D721Med (cell line): ENCODE measurements around the gene BRI3BP.

Experiments used
- DNase-seq: peaks from one replicate; pipeline ENCODE4 v3.0.0; 2011; ENCODE audit warnings: low spot score; ENCODE audit not compliant: insufficient read length
- FAIRE-seq: peaks from 2 replicates; lab custom pipeline; 2011; peaks lifted over from hg19 to GRCh38; lab: Jason Lieb, UNC
- TF ChIP-seq, protein P1 (sequence below): IDR thresholded peaks from 2 replicates; pipeline ENCODE4 v1.5.1; 2012; ENCODE audit warnings: mild to moderate bottlenecking, control low read depth; ENCODE audit not compliant: insufficient read depth; ENCODE audit errors: missing control alignments

Gene BRI3BP

DNA sequence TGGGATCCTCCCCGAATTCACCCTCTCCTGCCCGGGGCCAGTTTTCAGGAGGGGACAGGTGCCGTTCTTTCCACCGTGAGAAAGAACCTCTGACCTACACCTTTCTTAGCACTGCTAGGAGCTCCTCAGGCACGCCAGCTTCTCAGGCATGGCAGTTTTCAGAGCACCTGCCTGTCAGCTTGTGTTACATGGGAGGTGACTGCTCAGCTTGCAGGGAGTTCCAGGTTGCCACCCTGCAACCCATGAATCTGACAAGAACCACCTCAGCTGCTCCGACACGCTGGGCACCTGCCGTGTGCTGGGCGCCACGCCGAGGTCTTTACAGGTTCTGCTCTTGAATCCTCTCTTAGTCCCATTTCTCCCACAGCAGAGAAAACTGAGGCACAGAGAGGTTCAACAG is 12.9 kb downstream of the BRI3BP start:
- FAIRE-seq (no peak), DNase-seq (no peak)
- TF ChIP-seq, protein P1, sequence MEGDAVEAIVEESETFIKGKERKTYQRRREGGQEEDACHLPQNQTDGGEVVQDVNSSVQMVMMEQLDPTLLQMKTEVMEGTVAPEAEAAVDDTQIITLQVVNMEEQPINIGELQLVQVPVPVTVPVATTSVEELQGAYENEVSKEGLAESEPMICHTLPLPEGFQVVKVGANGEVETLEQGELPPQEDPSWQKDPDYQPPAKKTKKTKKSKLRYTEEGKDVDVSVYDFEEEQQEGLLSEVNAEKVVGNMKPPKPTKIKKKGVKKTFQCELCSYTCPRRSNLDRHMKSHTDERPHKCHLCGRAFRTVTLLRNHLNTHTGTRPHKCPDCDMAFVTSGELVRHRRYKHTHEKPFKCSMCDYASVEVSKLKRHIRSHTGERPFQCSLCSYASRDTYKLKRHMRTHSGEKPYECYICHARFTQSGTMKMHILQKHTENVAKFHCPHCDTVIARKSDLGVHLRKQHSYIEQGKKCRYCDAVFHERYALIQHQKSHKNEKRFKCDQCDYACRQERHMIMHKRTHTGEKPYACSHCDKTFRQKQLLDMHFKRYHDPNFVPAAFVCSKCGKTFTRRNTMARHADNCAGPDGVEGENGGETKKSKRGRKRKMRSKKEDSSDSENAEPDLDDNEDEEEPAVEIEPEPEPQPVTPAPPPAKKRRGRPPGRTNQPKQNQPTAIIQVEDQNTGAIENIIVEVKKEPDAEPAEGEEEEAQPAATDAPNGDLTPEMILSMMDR, result no peak

DNA sequence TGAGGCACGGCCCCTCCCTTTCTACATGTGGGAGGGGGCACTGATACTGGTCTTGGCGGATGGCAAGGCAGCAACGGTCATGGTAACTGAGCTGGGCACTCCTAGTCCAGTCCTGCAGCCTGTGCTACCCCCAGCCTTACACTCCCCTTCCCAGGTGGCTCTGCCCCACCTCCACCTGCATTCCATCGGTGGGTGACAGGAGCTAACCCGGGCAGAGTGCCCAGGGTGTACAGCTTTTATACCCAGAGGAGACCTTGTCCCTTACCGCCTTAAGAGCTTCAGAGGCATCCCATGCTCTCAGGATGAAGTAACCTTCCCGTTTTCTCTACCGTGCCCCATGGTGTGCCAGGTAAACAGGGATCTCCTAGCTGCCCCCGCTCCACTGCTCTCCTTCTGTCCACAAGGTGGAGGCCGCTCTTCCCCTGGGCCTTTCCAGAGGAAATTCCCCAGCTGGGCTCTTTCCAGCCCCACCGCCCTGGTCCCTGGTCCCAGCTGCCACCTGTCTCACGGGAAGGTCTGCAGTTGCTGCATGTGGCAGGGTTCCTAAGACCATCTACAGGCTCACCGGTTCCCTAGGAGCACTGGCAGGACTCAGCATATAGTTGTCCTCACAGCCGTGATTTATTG is 20.5 kb downstream of the BRI3BP start:
- DNase-seq (no peak), FAIRE-seq (no peak)
- TF ChIP-seq, protein P1, result no peak

DNA sequence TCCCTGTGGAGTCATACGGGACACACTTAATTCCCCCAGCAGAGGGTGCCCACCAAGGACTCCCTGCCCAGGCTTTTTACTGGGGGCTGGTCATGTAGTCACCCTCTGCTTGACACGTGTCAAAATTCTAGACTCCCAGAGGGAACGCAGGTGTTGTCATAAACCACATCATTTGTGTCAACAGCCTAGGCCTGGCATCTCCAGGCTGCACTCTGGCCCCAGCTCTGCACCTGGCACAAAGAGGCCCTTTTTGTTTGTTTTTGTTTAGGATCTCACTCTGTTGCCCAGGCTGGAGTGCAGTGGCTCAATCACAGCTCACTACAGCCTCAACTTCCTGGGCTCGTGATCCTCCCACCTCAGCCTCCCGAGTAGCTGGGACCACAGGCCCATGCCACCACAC is 21.1 kb downstream of the BRI3BP start:
- TF ChIP-seq, protein P1, result no peak
- FAIRE-seq, result no peak
- no peak for DNase-seq

DNA sequence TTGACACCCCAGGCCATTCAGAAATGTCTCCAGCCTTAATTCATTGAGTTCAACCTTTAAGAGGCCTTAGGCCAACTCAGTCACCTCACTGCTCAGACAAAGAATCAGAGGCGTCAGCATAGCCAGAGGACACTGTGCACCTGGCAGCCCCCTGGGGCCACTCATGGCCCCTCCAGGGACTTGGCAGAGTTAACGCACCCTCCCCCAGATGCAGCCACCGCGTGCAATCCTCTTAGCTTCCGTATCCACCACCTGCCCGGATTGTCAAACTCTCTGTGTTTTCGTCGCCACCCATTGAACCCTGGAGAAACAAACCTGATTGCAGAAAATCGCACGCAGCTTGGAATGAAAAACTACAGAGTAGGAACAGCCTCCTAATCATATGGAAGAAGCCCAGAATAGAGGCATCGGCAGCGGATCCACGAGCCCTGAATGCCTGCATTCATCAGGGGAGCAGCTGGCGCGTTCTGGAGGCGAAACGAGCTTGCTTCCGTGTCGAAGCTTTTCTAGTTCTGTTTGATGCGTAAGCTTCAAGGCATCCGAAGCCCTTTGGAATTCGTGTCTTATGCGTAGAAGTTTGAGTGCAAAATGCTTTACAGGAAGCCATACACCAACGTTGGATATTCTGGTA is 22.4 kb downstream of the BRI3BP start:
- FAIRE-seq, result no peak
- peak; percentile 57 for DNase-seq
- TF ChIP-seq, protein P1, result no peak

DNA sequence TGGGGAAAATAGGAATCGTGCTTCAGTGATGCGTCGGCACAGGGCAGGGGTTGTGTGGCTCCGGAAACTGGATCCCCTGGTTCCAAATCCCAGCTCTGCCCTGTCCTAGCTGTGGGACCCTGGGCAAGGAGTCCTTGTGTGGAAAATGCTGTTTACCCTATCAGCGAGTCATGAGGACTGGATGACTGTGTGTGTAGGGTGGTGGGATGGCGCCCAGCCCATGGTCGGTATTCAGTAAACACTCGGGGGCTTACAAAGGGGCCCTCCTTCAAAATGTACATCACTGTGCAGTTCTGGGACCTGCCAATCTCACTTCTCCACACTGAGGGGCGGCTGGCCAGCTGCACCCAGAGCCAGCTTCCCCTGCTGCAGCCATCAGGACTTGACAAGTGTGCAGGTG is 24.4 kb downstream of the BRI3BP start:
- FAIRE-seq (no peak), DNase-seq (no peak)
- TF ChIP-seq, protein P1, result no peak

DNA sequence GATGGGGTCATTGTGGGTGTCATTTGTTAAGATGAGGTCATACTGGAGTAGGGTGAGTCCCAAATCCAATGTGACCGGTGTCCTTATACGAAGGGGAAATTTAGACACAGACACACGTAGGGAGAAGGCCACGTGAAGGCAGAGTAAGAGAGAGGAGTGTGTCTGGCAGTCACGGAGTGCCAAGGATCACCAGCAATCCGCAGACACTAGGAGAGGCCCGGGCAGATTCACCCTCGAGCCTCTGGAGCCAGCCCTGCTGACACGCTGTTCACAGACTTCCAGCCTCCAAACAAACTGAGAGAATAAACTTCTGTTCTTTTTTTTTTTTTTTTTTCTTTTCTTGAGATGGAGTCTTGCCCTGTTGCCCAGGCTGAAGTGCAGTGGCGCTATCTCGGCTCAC is 24.9 kb downstream of the BRI3BP start:
- FAIRE-seq (no peak), DNase-seq (no peak)
- TF ChIP-seq, protein P1, result no peak

DNA sequence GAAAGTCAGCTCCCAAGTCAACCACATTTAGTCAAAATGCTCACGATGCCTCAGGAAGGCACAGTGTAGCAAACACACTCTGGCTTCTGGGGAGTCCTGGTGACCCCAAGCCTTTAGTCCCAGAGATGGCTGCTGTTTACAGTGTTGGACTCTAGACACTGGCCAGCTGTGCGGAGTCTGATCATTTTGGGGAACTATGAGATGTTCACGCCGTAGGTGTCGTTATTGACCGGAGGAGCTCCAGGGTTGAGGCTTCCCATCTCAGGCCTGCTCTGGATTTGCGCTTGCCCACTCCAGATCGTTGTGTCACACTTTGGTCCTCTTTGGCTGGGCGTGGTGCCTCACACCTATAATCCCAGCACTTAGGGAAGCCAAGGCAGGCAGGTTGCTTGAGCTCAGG is 27.7 kb downstream of the BRI3BP start:
- no peak for DNase-seq
- TF ChIP-seq, protein P1, result no peak
- no peak for FAIRE-seq
